H1 (cell line): ENCODE results near the gene ADRM1. TPM values are rescaled to one million over a fixed set of nuclear protein-coding genes. Genes with fewer than 3 reads are reported as not detected.

ENCODE experiments used
- CTCF ChIA-PET: fragments of 300-600 bp; sonication (Branson Sonifier 250); formaldehyde crosslinking; loops from one replicate; lab custom pipeline; 2021; ENCODE audit not compliant: partially characterized antibody; lab: Charles Lee
- POLR2A ChIA-PET: fragments of 300-600 bp; sonication (Branson Sonifier 250); formaldehyde crosslinking; loops from one replicate; lab custom pipeline; 2021; ENCODE audit warnings: inconsistent platforms; ENCODE audit not compliant: partially characterized antibody; lab: Charles Lee
- DNase-seq, 2 experiments: peaks; one replicate each; pipeline versions ENCODE4 v3.0.0 to v3.0.0-alpha.2; 2010 to 2022; ENCODE audit warnings: low spot score in 2 of 2, low read depth in 1 of 2, mixed read lengths in 1 of 2
- FAIRE-seq: peaks from 2 replicates; lab custom pipeline; 2011; peaks lifted over from hg19 to GRCh38; lab: Jason Lieb, UNC
- H2AFZ ChIP-seq: 2 replicates; pipeline ENCODE4 v1.8.1; 2012; ENCODE audit warnings: low read length, inconsistent platforms
- H2AK5ac ChIP-seq: 2 replicates; pipeline ENCODE4 v1.6.1; 2013; ENCODE audit warnings: low read depth, low read length
- H2BK120ac ChIP-seq: replicated peaks from 2 replicates; pipeline ENCODE3; 2013; ENCODE audit warnings: low read depth, low read length, inconsistent platforms
- H2BK12ac ChIP-seq: 2 replicates; pipeline ENCODE4 v1.6.1; 2013; ENCODE audit warnings: low read depth, low read length
- H2BK15ac ChIP-seq: 2 replicates; pipeline ENCODE4 v1.6.1; 2013; ENCODE audit warnings: low read length
- H2BK20ac ChIP-seq: 2 replicates; pipeline ENCODE4 v1.6.1; 2013; ENCODE audit warnings: low read length
- H2BK5ac ChIP-seq: 2 replicates; pipeline ENCODE4 v1.6.1; 2013; ENCODE audit warnings: low read depth, low read length
- H3K14ac ChIP-seq: 2 replicates; pipeline ENCODE4 v1.6.1; 2013; ENCODE audit warnings: inconsistent platforms; ENCODE audit not compliant: insufficient read length
- H3K18ac ChIP-seq: 2 replicates; pipeline ENCODE4 v1.6.1; 2013; ENCODE audit warnings: low read length; ENCODE audit errors: extremely low read depth
- H3K23ac ChIP-seq: 2 replicates; pipeline ENCODE4 v1.6.1; 2013; ENCODE audit warnings: inconsistent platforms; ENCODE audit not compliant: insufficient read length
- H3K23me2 ChIP-seq: 2 replicates; pipeline ENCODE4 v1.6.1; 2013; ENCODE audit warnings: low read depth, low read length
- H3K27ac ChIP-seq: 2 replicates; pipeline ENCODE4 v1.6.1; 2011; ENCODE audit warnings: low read depth, low read length, inconsistent platforms
- H3K27me3 ChIP-seq, 4 experiments: replicated peaks in 1 of 4; 1 replicate in 1 of 4; 2 replicates in 3 of 4; pipeline versions ENCODE4 v1.6.1 to v1.8.1; 2011 to 2013; ENCODE audit warnings: low read length in 3 of 4, mild to moderate bottlenecking in 3 of 4, inconsistent platforms in 2 of 4, mixed read lengths in 2 of 4, moderate library complexity in 1 of 4; ENCODE audit not compliant: control insufficient read depth in 3 of 4, insufficient read depth in 3 of 4; ENCODE audit errors: extremely low read depth in 1 of 4
- H3K36me3 ChIP-seq, 4 experiments: 2 replicates each; pipeline versions ENCODE4 v1.6.1 to v1.8.1; 2011 to 2013; ENCODE audit warnings: mild to moderate bottlenecking in 4 of 4, low read length in 3 of 4, moderate library complexity in 2 of 4, control low read depth in 1 of 4, inconsistent platforms in 1 of 4; ENCODE audit not compliant: insufficient read depth in 4 of 4, control insufficient read depth in 2 of 4
- H3K4ac ChIP-seq: replicated peaks from 2 replicates; pipeline ENCODE3; 2013; ENCODE audit warnings: low read length, low read depth, mixed read lengths, inconsistent platforms; ENCODE audit not compliant: insufficient read length
- H3K4me1 ChIP-seq, 4 experiments: replicated peaks in 1 of 4; 1 replicate in 1 of 4; 2 replicates in 3 of 4; pipeline versions ENCODE4 v1.6.1 to v1.8.1; 2011 to 2013; ENCODE audit warnings: low read length in 3 of 4, inconsistent platforms in 2 of 4, mixed read lengths in 1 of 4; ENCODE audit not compliant: insufficient read depth in 4 of 4, control insufficient read depth in 3 of 4
- H3K4me2 ChIP-seq, 2 experiments: 2 replicates each; pipeline versions ENCODE4 v1.6.1 to v1.8.1; 2011 to 2013; ENCODE audit warnings: low read depth in 2 of 2, low read length in 2 of 2, control low read depth in 1 of 2, inconsistent platforms in 1 of 2, mild to moderate bottlenecking in 1 of 2; ENCODE audit not compliant: insufficient read depth in 1 of 2
- H3K4me3 ChIP-seq, 4 experiments: fragments of 200-600, 300-600 bp in 1 of 4; sonication (generic), shearing (Covaris generic), sonication (Bioruptor Twin) in 1 of 4; 2 replicates each; pipeline versions ENCODE4 v1.5.1 to v1.8.1; 2011 to 2016; ENCODE audit warnings: low read length in 4 of 4, low read depth in 3 of 4, control low read depth in 2 of 4, inconsistent platforms in 2 of 4, mild to moderate bottlenecking in 2 of 4, mixed read lengths in 1 of 4, moderate library complexity in 1 of 4; ENCODE audit not compliant: insufficient read depth in 2 of 4; ENCODE audit errors: extremely low read depth in 1 of 4
- H3K56ac ChIP-seq: replicated peaks from 2 replicates; pipeline ENCODE3; 2013; ENCODE audit warnings: low read depth, mild to moderate bottlenecking, mixed read lengths, low read length, inconsistent platforms; ENCODE audit not compliant: insufficient read length
- H3K79me1 ChIP-seq: 2 replicates; pipeline ENCODE4 v1.6.1; 2013; ENCODE audit warnings: low read depth, low read length, control low read depth
- H3K79me2 ChIP-seq, 2 experiments: 2 replicates each; pipeline versions ENCODE4 v1.6.1 to v1.8.1; 2012 to 2013; ENCODE audit warnings: low read length in 2 of 2, mild to moderate bottlenecking in 2 of 2, inconsistent platforms in 1 of 2; ENCODE audit not compliant: insufficient read depth in 2 of 2, control insufficient read depth in 1 of 2
- H3K9ac ChIP-seq, 4 experiments: replicated peaks in 1 of 4; 1 replicate in 1 of 4; 2 replicates in 3 of 4; pipeline versions ENCODE4 v1.6.1 to v1.8.1; 2011 to 2013; ENCODE audit warnings: low read depth in 3 of 4, low read length in 3 of 4, control low read depth in 2 of 4, mild to moderate bottlenecking in 2 of 4, moderate library complexity in 2 of 4, inconsistent platforms in 1 of 4; ENCODE audit errors: extremely low read depth in 1 of 4
- H3K9me3 ChIP-seq, 2 experiments: 2 replicates each; pipeline versions ENCODE4 v1.6.1 to v1.8.1; 2012 to 2013; ENCODE audit warnings: mild to moderate bottlenecking in 2 of 2, moderate library complexity in 2 of 2, control low read depth in 1 of 2, inconsistent platforms in 1 of 2, low read depth in 1 of 2, low read length in 1 of 2, mixed read lengths in 1 of 2; ENCODE audit not compliant: insufficient read depth in 2 of 2
- H4K20me1 ChIP-seq, 2 experiments: replicated peaks in 1 of 2; 2 replicates each; pipeline versions ENCODE3 to v1.8.1; 2011 to 2013; ENCODE audit warnings: inconsistent platforms in 2 of 2, low read length in 2 of 2, mild to moderate bottlenecking in 1 of 2; ENCODE audit not compliant: insufficient read depth in 2 of 2, control insufficient read depth in 1 of 2
- H4K5ac ChIP-seq: 2 replicates; pipeline ENCODE4 v1.6.1; 2013; ENCODE audit warnings: low read length, low read depth, mixed read lengths, inconsistent platforms; ENCODE audit not compliant: insufficient read length
- H4K8ac ChIP-seq: 2 replicates; pipeline ENCODE4 v1.8.0; 2013; ENCODE audit warnings: mild to moderate bottlenecking, moderate library complexity, low read length, inconsistent platforms; ENCODE audit not compliant: insufficient read depth; ENCODE audit errors: extremely low read depth
- H4K91ac ChIP-seq: replicated peaks from 2 replicates; pipeline ENCODE3; 2013; ENCODE audit warnings: low read length, mixed read lengths, inconsistent platforms; ENCODE audit not compliant: insufficient read length
- CEBPB ChIP-seq: IDR thresholded peaks from 2 replicates; pipeline ENCODE4 v1.6.1; 2012; ENCODE audit warnings: low read depth, low read length
- EGR1 ChIP-seq: IDR thresholded peaks from 2 replicates; pipeline ENCODE4 v1.6.1; 2011; ENCODE audit warnings: low read depth, low read length, borderline replicate concordance
- KDM4A ChIP-seq: IDR thresholded peaks from one replicate; pipeline ENCODE4 v1.7.1; 2012; ENCODE audit warnings: low read depth, mild to moderate bottlenecking, moderate library complexity, low read length, inconsistent platforms; ENCODE audit not compliant: severe bottlenecking
- KDM5A ChIP-seq: fragments of 200-600 bp; IDR thresholded peaks from 2 replicates; pipeline ENCODE4 v1.7.1; 2012; ENCODE audit warnings: mild to moderate bottlenecking, low read length, inconsistent platforms, mixed read lengths
- NRF1 ChIP-seq: IDR thresholded peaks from 2 replicates; pipeline ENCODE4 v1.6.1; 2011; ENCODE audit warnings: mild to moderate bottlenecking, low read depth, low read length, improper control_type of control experiment
- PHF8 ChIP-seq: fragments of 200-600 bp; sonication (generic); conservative IDR thresholded peaks from 2 replicates; pipeline ENCODE4 v1.7.1; 2012; ENCODE audit warnings: low read depth, mild to moderate bottlenecking, inconsistent platforms, low read length, moderate library complexity
- RNF2 ChIP-seq: fragments of 200-900, 300-1000 bp; sonication (generic); IDR thresholded peaks from 2 replicates; pipeline ENCODE4 v1.7.1; 2016; ENCODE audit warnings: borderline replicate concordance, low read depth, mild to moderate bottlenecking, antibody characterized with exemption, low read length; ENCODE audit not compliant: poor library complexity, severe bottlenecking; ENCODE audit errors: missing control alignments
- SIN3A ChIP-seq, 2 experiments: IDR thresholded peaks in 1 of 2; conservative IDR thresholded peaks in 1 of 2; 2 replicates each; pipeline ENCODE4 v1.6.1; 2011 to 2012; ENCODE audit warnings: low read length in 2 of 2, improper control_type of control experiment in 1 of 2, low read depth in 1 of 2, mild to moderate bottlenecking in 1 of 2
- SIX5 ChIP-seq: IDR thresholded peaks from 2 replicates; pipeline ENCODE4 v1.6.1; 2011; ENCODE audit warnings: mild to moderate bottlenecking, low read depth, low read length
- SRF ChIP-seq: IDR thresholded peaks from 2 replicates; pipeline ENCODE4 v1.6.1; 2011; ENCODE audit warnings: mild to moderate bottlenecking, low read depth, low read length, moderate library complexity
- TAF1 ChIP-seq: IDR thresholded peaks from 2 replicates; pipeline ENCODE4 v1.6.1; 2011; ENCODE audit warnings: mild to moderate bottlenecking, low read depth, low read length
- TCF12 ChIP-seq: IDR thresholded peaks from 2 replicates; pipeline ENCODE4 v1.6.1; 2011; ENCODE audit warnings: low read depth, mild to moderate bottlenecking, low read length
- ZNF274 ChIP-seq: IDR thresholded peaks from 2 replicates; pipeline ENCODE4 v1.7.0; 2012; ENCODE audit warnings: low read length, borderline replicate concordance; ENCODE audit errors: extremely low read depth
- WGBS, 2 experiments: shearing (Covaris generic) in 1 of 2; methylation state at CpG; one replicate each; pipeline versions ENCODE4 v1.1.6 to v1.1.7; 2013 to 2015; ENCODE audit warnings: low lambda C conversion rate in 2 of 2, mixed read lengths in 2 of 2, inconsistent platforms in 1 of 2, low coverage in 1 of 2, missing lambda C conversion rate in 1 of 2; ENCODE audit not compliant: insufficient replicate concordance in 2 of 2, insufficient coverage in 1 of 2, insufficient read length in 1 of 2; ENCODE audit errors: extremely low coverage in 1 of 2, missing lambda C conversion rate in 1 of 2; 5-methylcytosine and 5-hydroxymethylcytosine counted together
- polyA plus RNA-seq, 7 experiments: library from polyadenylated mRNA; depleted of rRNA in 3 of 7; stranded (reverse) in 5 of 7; unstranded in 2 of 7; fragments of >200 nt in 5 of 7; fragments of 200-250 nt in 2 of 7; gene quantifications; 1 replicate in 5 of 7; 2 replicates in 1 of 7; 4 replicates in 1 of 7; pipeline versions ENCODE4 v1.2.1 to v1.2.3, GENCODE V29; 2011 to 2013; ENCODE audit warnings: missing spikeins in 2 of 7, mixed read lengths in 2 of 7
- total RNA-seq: library from RNA; stranded (reverse); fragmentation: NEBNext Ultra II Directional; extraction: Animal tissue kit (Norgen Biotek cat#: 25700); gene quantifications from 2 replicates; pipeline ENCODE4 v1.2.1, GENCODE V29; 2021

The ADRM1 gene
- total and polyA plus RNA-seq, 2 of the 8 experiments (the other 6 are each of a cell fraction or from before 2014, with no cell fraction given) = 126 to 214 TPM

DNA sequence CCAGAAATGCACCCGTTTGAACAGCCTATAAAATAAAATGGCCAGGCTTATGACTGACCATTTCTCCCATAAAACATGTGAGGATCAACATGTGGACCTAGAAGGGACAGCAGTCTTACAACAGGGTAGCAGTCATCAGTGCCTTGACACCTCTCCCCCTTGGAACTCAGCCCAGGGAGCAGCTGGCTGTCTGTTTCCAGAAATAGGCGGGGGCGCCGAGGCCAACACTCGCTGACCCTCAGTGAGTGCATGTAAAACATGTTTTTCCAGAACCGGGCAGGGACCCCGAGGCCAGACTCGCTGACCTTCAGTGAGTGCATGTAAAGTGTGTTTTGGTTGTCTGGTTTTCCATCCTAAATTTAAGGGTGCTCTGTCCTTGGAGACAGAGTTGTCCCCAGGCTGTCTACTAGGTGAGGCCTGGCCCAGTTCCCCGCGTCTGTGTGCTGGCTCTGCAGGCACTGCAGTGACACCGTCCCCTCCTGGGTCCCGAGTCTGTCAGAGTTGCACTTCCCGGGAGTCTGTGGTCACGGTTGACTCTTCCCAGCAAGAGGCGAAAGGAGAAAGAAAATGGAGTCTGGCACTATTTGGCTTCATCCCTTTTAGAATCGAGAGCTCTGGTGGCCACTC lies 19.8 kb upstream of the ADRM1 start:
- FAIRE-seq (no peak), DNase-seq (no peak)
- Histone ChIP-seq H3K9ac (no peak overlapping the region), H2BK20ac (no peak overlapping the region), H3K27me3 (no peaks in the 10 kb centered on the region), H3K4me3 (no peak overlapping the region), H2BK120ac (no peak overlapping the region), H4K91ac (no peak overlapping the region), H3K36me3 (peaks cover 8 to 45% (median 32%) of the 10 kb centered on the region in 4 experiments), H3K4me1 (no peaks in the 10 kb centered on the region), H3K4me2 (no peak overlapping the region), H4K20me1 (peaks cover 0 to 5% of the 10 kb centered on the region in 2 experiments), H3K23me2 (peaks cover 3% of the 10 kb centered on the region; the same call in 1 of the 2 replicates), H3K18ac (no peak overlapping the region), H2AFZ (no peak overlapping the region), H3K56ac (no peak overlapping the region), H3K79me2 (no peaks in the 10 kb centered on the region), H3K4ac (no peak overlapping the region), H2BK15ac (no peak overlapping the region), H3K14ac (no peak overlapping the region), H3K9me3 (no peaks in the 10 kb centered on the region), H3K23ac (no peak overlapping the region), H2BK5ac (no peak overlapping the region), H3K27ac (no peak overlapping the region), H4K8ac (no peak overlapping the region), H2AK5ac (no peak overlapping the region), H4K5ac (no peak overlapping the region), H2BK12ac (no peak overlapping the region), H3K79me1 (no peaks in the 10 kb centered on the region)
- ChIA-PET CTCF (interaction anchor here (0.7 kb wide), 1 partner anchor 11 kb away, joined by 3 read pairs; no protein-coding TSS in a partner anchor), POLR2A (no interaction called here)
- 93% methylated on average over 15 of the region's 16 CpGs; no CpG with 5 or more reads in 1 of the 2 experiments for WGBS, 2 experiments
- TF ChIP-seq SIX5 = no peak
- TF ChIP-seq SIN3A (conservative IDR thresholded peaks at IDR 0.05 in 1 of 2, IDR thresholded peaks at IDR 0.05 in 1 of 2; ENCODE audit: low read depth in 1 of 2, low read length in 2 of 2) = no peak
- TF ChIP-seq KDM4A = no peak
- no peak for TF ChIP-seq TAF1
- TF ChIP-seq RNF2 = no peak
- no peak for TF ChIP-seq EGR1
- no peak for TF ChIP-seq NRF1
- TF ChIP-seq ZNF274 = no peak
- no peak for TF ChIP-seq SRF
- TF ChIP-seq PHF8 = no peak
- no peak for TF ChIP-seq CEBPB
- no peak for TF ChIP-seq TCF12
- no peak for TF ChIP-seq KDM5A
